Hippocampal formation (tissue), 2 donors: Measurements from ENCODE around the gene KCNQ2.
A peak's percentile ranks its signal among the peaks of the same experiment; 100 is the strongest.

Experiments used
- DNase-seq, 2 donors: peaks; one replicate each; lab custom pipeline; 2025; lab: John Stamatoyannopoulos, UW

KCNQ2 gene

GRCh38 chr20:63501818-63502670 is 29.6 kb upstream of the KCNQ2 start:
- DNase-seq = no peak

- DNase-seq = no peak
Measured at GRCh38 chr20:63500902-63501817, 28.7 kb upstream of the KCNQ2 start.

GRCh38 chr20:63500151-63500901 is 27.9 kb upstream of the KCNQ2 start:
- DNase-seq = no peak

GRCh38 chr20:63499338-63499969 is 27.0 kb upstream of the KCNQ2 start:
- no peak for DNase-seq

- no peak for DNase-seq
Measured at GRCh38 chr20:63498960-63499337, 26.5 kb upstream of the KCNQ2 start, which contains the start of gene EEF1A2. Gene EEF1A2, minus strand, starts transcription at chr20:63499083. Its CDS starts 1,320 bp downstream, at chr20:63497763.

GRCh38 chr20:63497946-63498935 is 25.8 kb upstream of the KCNQ2 start:
- no peak for DNase-seq

GRCh38 chr20:63497138-63497945 is 24.9 kb upstream of the KCNQ2 start:
- no peak for DNase-seq

GRCh38 chr20:63496596-63497120 is 24.2 kb upstream of the KCNQ2 start:
- no peak for DNase-seq

GRCh38 chr20:63495741-63496595 is 23.5 kb upstream of the KCNQ2 start:
- peak in 1 of 2 donors; percentile 50 for DNase-seq

- DNase-seq = no peak
Measured at GRCh38 chr20:63495167-63495720, 22.8 kb upstream of the KCNQ2 start.

GRCh38 chr20:63494420-63495166 is 22.1 kb upstream of the KCNQ2 start:
- no peak for DNase-seq

GRCh38 chr20:63494084-63494419 is 21.6 kb upstream of the KCNQ2 start:
- no peak for DNase-seq

- DNase-seq = no peak
Measured at GRCh38 chr20:63493563-63494020, 21.1 kb upstream of the KCNQ2 start.

GRCh38 chr20:63492982-63493381 is 20.5 kb upstream of the KCNQ2 start:
- no peak for DNase-seq

GRCh38 chr20:63492518-63492917 is 20.1 kb upstream of the KCNQ2 start:
- DNase-seq = no peak

GRCh38 chr20:63491635-63492230 is 19.3 kb upstream of the KCNQ2 start:
- DNase-seq = no peak

GRCh38 chr20:63491078-63491477 is 18.6 kb upstream of the KCNQ2 start:
- DNase-seq = no peak
